ENCODE results near the gene AQP12B. TPM values are rescaled to one million over a fixed set of nuclear protein-coding genes. Genes with fewer than 3 reads are reported as not detected.

AQP12B gene
- total and polyA plus RNA-seq, 2 of the 13 experiments (the other 11 are each of a cell fraction or from before 2014, with no cell fraction given), result not detected

DNA sequence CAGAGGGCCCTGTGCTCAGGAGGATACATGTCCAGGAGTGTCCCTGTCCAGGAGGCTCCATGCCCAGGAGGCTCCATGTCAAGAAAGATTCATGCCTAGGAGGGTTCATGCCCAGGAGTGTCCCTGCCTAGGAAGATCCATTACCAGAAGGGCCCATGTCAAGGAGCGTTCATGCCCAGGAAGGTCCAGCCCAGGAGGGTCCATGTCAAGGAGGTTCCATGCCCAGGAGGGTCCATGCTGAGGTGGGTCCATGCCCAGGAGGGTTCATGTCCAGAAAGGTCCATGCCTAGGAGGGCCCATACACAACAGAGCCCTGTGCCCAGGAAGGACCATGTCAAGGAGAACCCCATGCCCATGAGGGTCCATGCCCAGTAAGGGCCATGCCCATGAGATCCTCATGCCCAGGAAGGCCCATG is 50.4 kb downstream of the AQP12B start (continued):
- TF ChIP-seq, protein P1, sequence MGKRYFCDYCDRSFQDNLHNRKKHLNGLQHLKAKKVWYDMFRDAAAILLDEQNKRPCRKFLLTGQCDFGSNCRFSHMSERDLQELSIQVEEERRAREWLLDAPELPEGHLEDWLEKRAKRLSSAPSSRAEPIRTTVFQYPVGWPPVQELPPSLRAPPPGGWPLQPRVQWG (CRISPR knock-in tag; IDR thresholded peaks at IDR 0.05; ENCODE audit: borderline replicate concordance, low read depth), result no peak
- TF ChIP-seq KDM3A (CRISPR knock-in tag; IDR thresholded peaks at IDR 0.05; ENCODE audit: low read depth) (no peak), NFATC3 (CRISPR knock-in tag; IDR thresholded peaks at IDR 0.05) (no peak), ZNF703 (CRISPR knock-in tag; IDR thresholded peaks at IDR 0.05; ENCODE audit: borderline replicate concordance) (no peak), ZNF674 (CRISPR knock-in tag; IDR thresholded peaks at IDR 0.05; ENCODE audit: low read depth) (no peak), MTA3 (CRISPR knock-in tag; IDR thresholded peaks at IDR 0.05) (no peak), PAF1 (CRISPR knock-in tag; IDR thresholded peaks at IDR 0.05) (peak; percentile 38; the same call in 1 of the 2 replicates), ZNF678 (CRISPR knock-in tag; IDR thresholded peaks at IDR 0.05) (no peak)
- TF ChIP-seq, protein P2, sequence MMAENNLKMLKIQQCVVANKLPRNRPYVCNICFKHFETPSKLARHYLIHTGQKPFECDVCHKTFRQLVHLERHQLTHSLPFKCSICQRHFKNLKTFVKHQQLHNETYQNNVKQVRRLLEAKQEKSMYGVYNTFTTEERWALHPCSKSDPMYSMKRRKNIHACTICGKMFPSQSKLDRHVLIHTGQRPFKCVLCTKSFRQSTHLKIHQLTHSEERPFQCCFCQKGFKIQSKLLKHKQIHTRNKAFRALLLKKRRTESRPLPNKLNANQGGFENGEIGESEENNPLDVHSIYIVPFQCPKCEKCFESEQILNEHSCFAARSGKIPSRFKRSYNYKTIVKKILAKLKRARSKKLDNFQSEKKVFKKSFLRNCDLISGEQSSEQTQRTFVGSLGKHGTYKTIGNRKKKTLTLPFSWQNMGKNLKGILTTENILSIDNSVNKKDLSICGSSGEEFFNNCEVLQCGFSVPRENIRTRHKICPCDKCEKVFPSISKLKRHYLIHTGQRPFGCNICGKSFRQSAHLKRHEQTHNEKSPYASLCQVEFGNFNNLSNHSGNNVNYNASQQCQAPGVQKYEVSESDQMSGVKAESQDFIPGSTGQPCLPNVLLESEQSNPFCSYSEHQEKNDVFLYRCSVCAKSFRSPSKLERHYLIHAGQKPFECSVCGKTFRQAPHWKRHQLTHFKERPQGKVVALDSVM (CRISPR knock-in tag; IDR thresholded peaks at IDR 0.05), result no peak

DNA sequence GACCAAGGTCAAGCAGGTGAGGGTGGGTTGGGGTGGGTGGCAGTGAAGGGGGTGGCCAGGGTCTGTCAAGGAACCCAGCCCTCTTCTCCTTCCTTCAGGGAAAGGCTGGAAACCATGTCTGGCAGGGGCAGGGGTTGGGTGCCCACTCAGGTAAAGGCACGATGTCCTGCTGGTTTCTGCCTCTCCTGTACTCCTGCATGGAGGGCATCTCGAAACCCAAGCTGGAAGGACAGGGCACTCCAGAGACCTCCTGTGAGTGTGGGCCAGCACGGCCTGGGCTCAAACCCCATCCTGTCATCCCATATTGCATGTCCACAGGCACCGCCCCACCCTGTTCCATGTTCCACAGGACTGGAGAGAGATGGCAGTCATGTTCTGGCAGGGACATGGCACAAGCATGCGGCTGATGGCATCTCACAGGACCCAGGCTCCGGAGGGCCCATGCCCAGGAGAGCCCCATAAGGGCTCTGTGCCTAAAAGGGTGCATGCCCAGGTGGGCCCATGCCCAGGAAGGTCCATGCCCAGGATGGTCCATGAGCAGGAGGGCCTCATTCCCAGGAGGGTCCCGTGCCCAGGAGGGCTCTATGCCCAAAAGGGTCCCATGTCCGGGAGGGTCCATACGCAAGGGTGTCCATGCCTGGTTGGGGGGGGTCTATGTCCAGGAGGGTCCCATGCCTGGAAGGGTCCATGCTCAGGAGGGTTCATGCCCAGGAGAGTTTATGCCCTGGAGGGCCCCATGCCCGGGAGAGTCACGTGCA is 51.0 kb downstream of the AQP12B start:
- no peak overlapping the region for H3K27ac ChIP-seq (ENCODE audit: extremely low read length, insufficient read depth, low read length)
- no peak overlapping the region for H3K9ac ChIP-seq (ENCODE audit: insufficient read depth, low read depth, low read length)
- no peaks in the 10 kb centered on the region for H4K20me1 ChIP-seq (ENCODE audit: insufficient read depth, low read length)
- no peak overlapping the region for H2AFZ ChIP-seq (ENCODE audit: low read length)
- DNase-seq (ENCODE audit: low spot score), result no peak
- H3K27me3 ChIP-seq (ENCODE audit: control insufficient read depth in 1 of 2, insufficient read depth in 2 of 2, low read length in 2 of 2), result no peaks in the 10 kb centered on the region
- H3K4me3 ChIP-seq (replicated peaks in 1 of 3; ENCODE audit: insufficient read depth in 1 of 3, low read depth in 2 of 3, low read length in 3 of 3), result no peak overlapping the region
- BruUV-seq (replicated peaks), result no TSS peak
- H3K4me2 ChIP-seq (ENCODE audit: low read depth, low read length), result no peak overlapping the region
- in situ Hi-C loops (cut with HindIII; ENCODE audit: extremely low pct_ligation_motif_present, low pct_unique_long_range_greater_than_20kb), result no loop called here
- CTCF ChIA-PET (ENCODE audit: low intra/inter-chr PET ratio, low total read pairs), result no interaction called here
- POLR2A ChIA-PET, result no interaction called here
- intact Hi-C loops (cut with micrococcal nuclease; ENCODE audit: unreplicated experiment), result no loop called here
- FAIRE-seq, result no peak
- peaks cover 25% of the 10 kb centered on the region for H3K4me1 ChIP-seq (ENCODE audit: insufficient read depth, low read length)
- TF ChIP-seq FOXC1 (CRISPR knock-in tag; IDR thresholded peaks at IDR 0.05; ENCODE audit: borderline replicate concordance) (0 out of 2 replicates have a peak, but pooled peaks have one; percentile 35), HNRNPL (IDR thresholded peaks at IDR 0.05; ENCODE audit: low read depth, low read length) (peak; percentile 48; the same call in 1 of the 2 replicates), POLR2A (IDR thresholded peaks at IDR 0.05; ENCODE audit: insufficient read depth in 1 of 2, low read depth in 2 of 2, low read length in 2 of 2) (0 out of 4 replicates have a peak, but pooled peaks of 1 of the 2 experiments have one; percentile 1), POLR2G (IDR thresholded peaks at IDR 0.05; ENCODE audit: low read depth, low read length) (peak; percentile 30; the same call in 1 of the 2 replicates), AGO2 (optimal IDR thresholded peaks at IDR 0.05; ENCODE audit: low read depth, low read length) (peak; percentile 66), SMAD1 (CRISPR knock-in tag; IDR thresholded peaks at IDR 0.05; ENCODE audit: borderline replicate concordance, low read depth) (no peak), TBX2 (CRISPR knock-in tag; IDR thresholded peaks at IDR 0.05; ENCODE audit: borderline replicate concordance) (no peak)
- TF ChIP-seq, protein P3, sequence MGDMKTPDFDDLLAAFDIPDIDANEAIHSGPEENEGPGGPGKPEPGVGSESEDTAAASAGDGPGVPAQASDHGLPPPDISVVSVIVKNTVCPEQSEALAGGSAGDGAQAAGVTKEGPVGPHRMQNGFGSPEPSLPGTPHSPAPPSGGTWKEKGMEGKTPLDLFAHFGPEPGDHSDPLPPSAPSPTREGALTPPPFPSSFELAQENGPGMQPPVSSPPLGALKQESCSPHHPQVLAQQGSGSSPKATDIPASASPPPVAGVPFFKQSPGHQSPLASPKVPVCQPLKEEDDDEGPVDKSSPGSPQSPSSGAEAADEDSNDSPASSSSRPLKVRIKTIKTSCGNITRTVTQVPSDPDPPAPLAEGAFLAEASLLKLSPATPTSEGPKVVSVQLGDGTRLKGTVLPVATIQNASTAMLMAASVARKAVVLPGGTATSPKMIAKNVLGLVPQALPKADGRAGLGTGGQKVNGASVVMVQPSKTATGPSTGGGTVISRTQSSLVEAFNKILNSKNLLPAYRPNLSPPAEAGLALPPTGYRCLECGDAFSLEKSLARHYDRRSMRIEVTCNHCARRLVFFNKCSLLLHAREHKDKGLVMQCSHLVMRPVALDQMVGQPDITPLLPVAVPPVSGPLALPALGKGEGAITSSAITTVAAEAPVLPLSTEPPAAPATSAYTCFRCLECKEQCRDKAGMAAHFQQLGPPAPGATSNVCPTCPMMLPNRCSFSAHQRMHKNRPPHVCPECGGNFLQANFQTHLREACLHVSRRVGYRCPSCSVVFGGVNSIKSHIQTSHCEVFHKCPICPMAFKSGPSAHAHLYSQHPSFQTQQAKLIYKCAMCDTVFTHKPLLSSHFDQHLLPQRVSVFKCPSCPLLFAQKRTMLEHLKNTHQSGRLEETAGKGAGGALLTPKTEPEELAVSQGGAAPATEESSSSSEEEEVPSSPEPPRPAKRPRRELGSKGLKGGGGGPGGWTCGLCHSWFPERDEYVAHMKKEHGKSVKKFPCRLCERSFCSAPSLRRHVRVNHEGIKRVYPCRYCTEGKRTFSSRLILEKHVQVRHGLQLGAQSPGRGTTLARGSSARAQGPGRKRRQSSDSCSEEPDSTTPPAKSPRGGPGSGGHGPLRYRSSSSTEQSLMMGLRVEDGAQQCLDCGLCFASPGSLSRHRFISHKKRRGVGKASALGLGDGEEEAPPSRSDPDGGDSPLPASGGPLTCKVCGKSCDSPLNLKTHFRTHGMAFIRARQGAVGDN (CRISPR knock-in tag; IDR thresholded peaks at IDR 0.05), result peak; percentile 22; the same call in 1 of the 2 replicates
- ATAC-seq, result no peak
- no peaks in the 10 kb centered on the region; a peak in 2 of 5 replicates for H3K36me3 ChIP-seq (replicated peaks in 1 of 2; ENCODE audit: control insufficient read depth in 1 of 2, insufficient read depth in 2 of 2, low read length in 2 of 2)
- WGBS (ENCODE audit: low lambda C conversion rate), result 57% methylated on average over 7 of the region's 11 CpGs
- H3K79me2 ChIP-seq (ENCODE audit: insufficient read depth, low read length), result no peaks in the 10 kb centered on the region
- H3K9me3 ChIP-seq (ENCODE audit: low read length), result peaks cover 34% of the 10 kb centered on the region

Measured in HepG2 (cell line).